Kidney capillary endothelial cell (primary cell): ENCODE data around the gene PGF.

Experiments used
- DNase-seq: peaks from one replicate; pipeline ENCODE4 v3.0.0-alpha.2; 2018; ENCODE audit warnings: low spot score

PGF gene

DNA sequence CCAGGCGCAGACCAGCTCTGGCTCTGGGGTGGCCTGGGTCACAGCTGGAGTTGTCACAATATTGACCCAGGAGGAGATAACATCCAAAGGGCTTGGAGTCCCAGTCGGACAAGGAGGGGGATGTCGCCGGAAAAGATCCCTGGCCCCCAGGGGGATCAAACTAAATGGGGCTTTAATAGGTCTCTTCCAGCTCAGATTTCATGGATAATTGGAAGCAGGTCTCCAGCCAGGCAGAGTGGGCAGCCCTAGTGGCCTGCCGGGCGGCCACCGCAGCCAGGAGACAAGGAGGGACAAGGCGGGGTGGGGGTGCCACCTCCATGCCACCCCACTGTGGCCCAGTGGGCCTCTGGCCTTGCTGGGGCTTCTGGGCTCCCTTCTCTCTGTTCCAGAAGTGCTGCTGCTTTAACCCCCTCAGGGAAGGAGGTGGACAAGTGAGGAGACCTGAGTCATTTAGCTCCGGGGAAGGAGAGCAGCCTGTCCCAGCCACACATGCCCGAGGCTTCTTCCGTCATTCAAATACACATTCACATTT lies 23.1 kb upstream of the PGF start:
- no peak for DNase-seq

- no peak for DNase-seq
Measured at GRCh38 chr14:74977901-74978385, 22.5 kb upstream of the PGF start.

GRCh38 chr14:74977164-74977900 lies 21.9 kb upstream of the PGF start:
- no peak for DNase-seq

DNA sequence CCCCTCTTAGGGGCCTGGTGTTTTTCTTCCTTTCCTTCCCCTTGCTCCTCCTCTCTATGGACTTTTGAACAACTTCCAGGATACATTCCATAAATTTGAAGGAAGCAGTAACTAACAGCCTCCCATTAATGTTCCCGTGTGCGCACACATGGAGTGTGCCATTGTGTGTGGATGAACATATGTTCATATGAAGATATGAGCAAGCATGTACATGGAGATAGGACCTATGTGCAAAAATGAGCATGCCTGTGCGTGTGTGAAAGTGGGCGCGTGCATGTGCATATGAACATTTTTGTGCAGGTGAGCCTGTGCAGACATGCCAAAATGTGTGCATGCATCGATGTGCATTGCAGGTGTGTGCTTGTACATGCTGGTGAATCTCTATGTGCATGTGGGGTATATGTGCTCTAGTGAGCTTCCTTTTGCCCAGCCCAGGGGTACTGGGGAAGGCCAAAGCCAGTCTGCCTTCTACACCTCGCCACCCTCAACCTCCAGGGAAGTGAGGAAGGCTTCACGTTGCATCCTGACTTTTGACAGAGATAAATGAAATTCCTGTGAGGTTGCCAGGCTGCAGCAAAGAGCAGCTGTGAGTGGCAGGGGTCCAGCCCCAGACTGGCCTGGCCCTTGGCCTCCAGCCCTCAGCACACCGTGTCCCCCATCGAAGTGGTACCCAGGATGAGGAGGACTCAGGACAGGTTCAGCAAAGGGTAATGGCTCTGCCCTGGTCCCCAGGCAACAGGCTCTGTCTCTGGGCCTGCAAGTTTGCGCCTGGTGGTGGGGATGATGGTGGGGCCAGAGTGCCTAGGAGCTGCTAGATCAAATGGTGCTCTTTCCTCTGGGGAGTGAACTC lies 21.1 kb upstream of the PGF start:
- no peak for DNase-seq

GRCh38 chr14:74975059-74975810 lies 19.8 kb upstream of the PGF start:
- DNase-seq = no peak

- no peak for DNase-seq
Measured at GRCh38 chr14:74974364-74975058, 19.1 kb upstream of the PGF start.

DNA sequence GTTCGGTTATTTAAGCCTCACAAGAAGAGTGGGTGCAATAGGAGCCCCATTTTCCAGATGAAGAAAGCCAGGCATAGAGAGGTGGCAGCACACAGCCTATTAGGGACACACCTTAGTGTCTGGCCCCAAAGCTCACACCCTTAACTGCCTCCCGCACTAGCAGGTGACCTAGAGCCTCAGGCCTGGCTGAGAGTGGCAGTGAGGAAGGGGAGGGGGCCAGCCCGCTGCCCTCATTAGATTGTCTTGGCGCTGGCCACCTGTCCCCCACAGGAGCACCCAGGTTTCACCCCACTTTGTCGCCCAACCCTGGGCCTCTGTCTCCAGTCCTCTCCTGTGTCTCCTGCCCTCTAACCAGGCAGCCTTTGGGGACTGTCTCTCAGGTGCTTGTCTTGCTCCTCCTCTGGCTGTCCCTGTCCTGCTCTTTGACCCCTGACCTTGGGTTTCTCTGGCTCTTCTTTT lies 18.5 kb upstream of the PGF start:
- no peak for DNase-seq

- DNase-seq = peak; percentile 87
Measured at GRCh38 chr14:74973003-74973653, 17.7 kb upstream of the PGF start.

DNA sequence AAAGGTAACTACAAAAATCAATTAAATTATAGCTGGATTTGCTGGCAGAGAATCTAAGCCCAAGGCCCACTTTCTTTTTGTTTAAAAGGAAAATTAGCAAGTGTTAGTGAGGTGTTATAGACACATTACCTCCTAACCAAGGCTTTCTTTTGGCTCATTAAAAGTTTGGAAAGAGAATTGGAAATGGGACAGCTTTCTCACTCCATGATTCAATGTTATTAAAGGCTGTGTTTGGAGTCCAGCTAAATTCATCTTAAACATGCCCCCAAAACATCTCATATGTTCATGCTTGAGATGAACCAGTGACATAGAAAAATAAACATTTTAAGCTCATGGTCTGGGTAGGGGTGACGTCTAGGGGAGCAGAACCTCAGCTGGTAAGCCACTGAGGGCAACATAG lies 13.4 kb upstream of the PGF start:
- DNase-seq = no peak

DNA sequence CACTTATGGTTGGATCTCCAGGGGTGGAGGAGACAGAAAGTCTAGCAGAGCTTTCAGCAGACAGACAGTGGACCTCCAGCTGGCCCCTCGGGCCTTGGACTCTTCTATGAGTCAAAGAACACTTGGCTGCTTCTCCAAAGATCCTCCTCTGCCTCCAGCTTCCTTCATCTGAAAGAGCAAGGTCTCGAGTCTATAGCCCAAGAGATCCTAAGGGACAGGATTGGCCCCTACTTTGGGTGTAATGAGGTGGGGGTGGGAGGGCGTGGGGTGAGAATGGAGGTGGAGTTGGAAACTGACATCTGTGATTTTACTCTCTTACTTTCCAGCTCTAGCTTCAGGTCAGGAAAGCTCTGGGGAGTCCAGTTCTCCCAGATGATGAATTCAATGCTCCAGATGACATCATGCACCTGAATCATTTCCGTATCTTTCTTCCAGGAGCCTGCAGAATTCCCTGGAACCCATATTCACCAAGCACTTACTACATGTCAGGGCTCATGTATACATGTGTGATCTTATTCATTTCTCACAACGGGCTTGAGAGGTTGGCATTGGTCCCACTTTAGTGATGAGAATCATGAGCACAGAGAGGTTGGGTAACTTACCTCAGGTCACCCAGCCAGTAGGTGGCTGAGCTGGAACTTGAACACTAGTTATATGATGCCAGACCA lies 10.2 kb upstream of the PGF start:
- DNase-seq = peak; percentile 93

DNA sequence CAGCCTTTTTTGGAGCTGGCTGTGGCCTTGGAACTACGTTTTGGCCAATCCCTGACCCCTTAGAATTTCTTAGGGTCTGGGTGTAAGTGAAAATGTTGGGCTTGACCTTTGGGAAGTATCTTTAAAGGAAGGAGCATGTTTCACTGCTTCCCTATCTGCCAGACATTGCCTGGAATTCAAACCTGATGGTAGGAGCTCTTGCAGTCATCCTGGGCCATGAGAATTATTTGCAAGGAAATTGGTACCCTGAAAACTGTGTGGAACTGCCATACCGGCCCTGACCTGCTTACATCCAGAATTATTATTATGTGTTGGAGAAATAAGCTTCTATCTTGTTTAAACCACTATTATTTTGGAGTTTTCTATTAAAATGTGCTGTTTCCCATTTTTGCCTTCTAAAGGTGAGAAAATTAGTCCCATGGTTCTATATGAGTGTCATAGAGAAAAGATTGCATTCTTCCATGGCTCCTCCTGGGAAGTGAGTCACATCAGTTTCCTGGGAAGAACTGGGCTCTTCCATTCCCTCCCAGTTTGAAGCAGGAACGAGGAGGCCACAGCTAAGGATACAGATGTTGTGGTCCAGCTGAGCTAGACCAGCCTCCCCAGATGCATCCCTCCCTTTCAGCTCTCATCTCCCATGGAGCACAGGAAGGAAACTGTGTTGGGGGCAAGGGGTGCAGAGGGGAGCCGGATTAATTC lies 9.5 kb upstream of the PGF start:
- peak; percentile 97 for DNase-seq

DNA sequence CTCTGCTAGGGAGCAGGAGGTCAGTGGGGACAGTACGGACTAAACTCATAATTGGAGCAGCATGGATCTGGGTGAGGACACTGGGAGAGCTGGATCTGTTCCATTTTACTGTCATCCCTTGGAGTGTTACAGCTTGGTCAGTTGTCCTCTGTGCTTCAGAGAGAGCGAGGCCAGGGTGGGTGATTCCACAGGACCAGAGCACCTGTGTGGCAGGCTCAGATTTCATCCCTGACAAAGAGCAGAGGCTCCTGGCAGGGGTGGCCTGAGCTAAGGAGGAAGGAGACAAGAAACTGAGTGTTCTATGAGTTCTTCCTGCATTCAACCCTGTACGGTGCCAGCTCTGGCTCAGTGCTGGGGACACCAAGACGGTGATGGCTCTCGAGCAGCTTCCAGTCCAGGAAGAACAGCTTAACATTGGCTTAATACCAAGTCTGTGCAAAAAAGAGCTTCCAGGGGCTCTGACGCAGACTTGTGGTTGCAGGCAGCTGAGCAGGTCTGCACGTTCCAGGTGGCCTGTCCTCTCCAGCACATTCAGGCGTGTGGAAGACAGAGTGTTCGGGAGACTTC lies 8.4 kb upstream of the PGF start:
- no peak for DNase-seq

DNA sequence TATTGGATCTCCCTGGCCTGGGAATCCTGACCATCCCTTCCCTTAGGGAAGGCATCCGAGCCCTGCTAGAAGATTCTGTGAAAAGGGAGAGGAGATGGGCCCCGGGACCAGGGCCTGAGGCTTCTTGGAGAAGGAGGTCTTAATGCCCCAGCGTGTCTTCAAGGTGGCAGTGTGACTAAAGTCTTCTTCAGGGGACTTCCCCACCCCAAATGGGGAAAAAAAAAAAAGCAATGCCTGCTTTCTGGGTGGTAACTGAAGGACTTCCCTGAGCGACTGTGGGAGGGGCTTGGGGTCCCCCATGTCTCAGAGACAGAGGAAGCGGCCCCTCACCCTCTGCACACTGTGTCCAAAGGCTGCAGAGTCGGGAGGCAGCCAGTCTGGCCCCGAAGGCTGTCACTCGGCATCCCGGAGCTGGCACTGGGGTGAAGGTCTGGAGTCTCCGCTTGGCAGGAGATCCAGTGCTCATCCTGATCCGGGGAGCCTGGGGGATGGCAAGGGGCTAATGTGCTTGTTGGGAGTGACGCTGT lies 7.8 kb upstream of the PGF start:
- DNase-seq = no peak

- no peak for DNase-seq
Measured at GRCh38 chr14:74962493-74962892, 7.1 kb upstream of the PGF start.

GRCh38 chr14:74962046-74962445 lies 6.6 kb upstream of the PGF start:
- no peak for DNase-seq

- DNase-seq = no peak
Measured at GRCh38 chr14:74961238-74961911, 6.0 kb upstream of the PGF start.

DNA sequence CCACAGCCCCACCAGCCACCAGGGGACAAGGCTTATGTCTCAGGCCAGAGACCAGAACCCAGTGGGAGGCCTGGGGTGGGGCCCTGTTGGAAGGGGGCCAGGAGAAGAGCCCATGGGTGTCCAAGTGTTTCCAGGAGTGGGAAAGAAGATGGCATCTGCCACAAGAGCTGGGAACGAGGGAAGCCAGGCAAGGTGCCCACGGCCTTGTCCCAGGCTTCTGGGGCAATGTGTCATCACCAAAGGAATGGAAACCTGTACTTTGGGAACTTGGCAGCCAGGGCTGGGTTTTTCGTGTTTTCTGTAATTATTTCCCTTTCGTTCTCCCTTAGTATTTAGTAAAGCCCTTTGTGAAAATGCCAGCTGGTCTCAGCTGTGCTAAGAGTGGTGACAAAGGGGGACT lies 5.3 kb upstream of the PGF start:
- DNase-seq = no peak

GRCh38 chr14:74959596-74960180 lies 4.3 kb upstream of the PGF start:
- DNase-seq = no peak
